Stomach (tissue), 4 donors: Measurements from ENCODE around the gene PRDM16.

ENCODE experiments used
- POLR2A ChIP-seq, 4 donors: fragments of 450-650 bp; IDR thresholded peaks; one replicate each; pipeline ENCODE4 v1.6.1; 2016; ENCODE audit warnings: antibody characterized with exemption in 4 of 4, control low read depth in 2 of 4, mild to moderate bottlenecking in 1 of 4, moderate library complexity in 1 of 4
- POLR2AphosphoS5 ChIP-seq, 3 donors: sonication (generic); formaldehyde crosslinking; IDR thresholded peaks; one replicate each; pipeline ENCODE4 v1.6.1; 2016; ENCODE audit warnings: antibody characterized with exemption in 3 of 3
- TF ChIP-seq, protein P1 (sequence below), 7 experiments: fragments of 450-650 bp in 4 of 7; fragments of 200-600 bp in 3 of 7; sonication (generic) in 3 of 7; IDR thresholded peaks; one replicate each; pipeline ENCODE4 v1.5.1; 2016 to 2019; ENCODE audit warnings: antibody characterized with exemption in 7 of 7, control low read depth in 2 of 7, mild to moderate bottlenecking in 1 of 7

DNA sequence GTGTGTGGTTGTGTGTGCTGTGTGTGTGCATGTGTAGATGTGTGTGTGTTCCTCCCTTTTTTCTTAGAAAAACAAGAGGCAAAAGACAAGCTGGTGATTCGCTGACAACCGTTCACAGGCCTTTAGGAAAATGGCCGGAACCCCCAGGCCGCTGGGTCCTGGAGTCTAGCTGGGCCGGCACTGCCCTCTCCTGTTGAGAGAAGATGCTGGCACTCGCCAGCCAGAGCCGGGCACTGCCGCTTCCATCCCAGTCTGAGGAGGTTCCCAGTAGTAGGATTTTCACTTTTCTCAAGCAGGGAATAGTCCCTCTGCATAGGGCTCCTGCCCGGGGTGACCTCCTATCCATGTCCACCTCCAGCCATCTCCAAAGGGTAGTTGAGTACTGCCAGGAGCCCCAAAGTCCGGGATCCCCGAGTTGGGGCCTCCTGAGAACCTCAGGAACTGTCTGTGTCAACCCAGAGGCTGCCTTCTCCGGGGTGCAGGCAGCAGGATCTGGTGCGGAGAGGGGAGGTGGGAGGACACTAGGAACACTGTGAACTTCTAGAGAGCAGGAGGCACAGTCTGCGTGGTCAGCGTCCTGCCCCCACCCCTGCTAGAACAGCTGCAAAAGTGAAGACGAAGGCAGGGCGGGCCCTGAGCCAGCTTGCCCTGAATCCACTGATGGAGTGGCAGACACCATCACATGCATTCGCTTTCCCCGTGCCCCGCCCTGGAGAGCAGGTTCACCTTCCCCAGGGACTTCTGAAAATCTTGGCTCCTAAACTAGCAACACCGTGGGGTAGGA, 341.3 kb downstream of the PRDM16 start:
- TF ChIP-seq, protein P1, sequence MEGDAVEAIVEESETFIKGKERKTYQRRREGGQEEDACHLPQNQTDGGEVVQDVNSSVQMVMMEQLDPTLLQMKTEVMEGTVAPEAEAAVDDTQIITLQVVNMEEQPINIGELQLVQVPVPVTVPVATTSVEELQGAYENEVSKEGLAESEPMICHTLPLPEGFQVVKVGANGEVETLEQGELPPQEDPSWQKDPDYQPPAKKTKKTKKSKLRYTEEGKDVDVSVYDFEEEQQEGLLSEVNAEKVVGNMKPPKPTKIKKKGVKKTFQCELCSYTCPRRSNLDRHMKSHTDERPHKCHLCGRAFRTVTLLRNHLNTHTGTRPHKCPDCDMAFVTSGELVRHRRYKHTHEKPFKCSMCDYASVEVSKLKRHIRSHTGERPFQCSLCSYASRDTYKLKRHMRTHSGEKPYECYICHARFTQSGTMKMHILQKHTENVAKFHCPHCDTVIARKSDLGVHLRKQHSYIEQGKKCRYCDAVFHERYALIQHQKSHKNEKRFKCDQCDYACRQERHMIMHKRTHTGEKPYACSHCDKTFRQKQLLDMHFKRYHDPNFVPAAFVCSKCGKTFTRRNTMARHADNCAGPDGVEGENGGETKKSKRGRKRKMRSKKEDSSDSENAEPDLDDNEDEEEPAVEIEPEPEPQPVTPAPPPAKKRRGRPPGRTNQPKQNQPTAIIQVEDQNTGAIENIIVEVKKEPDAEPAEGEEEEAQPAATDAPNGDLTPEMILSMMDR (IDR thresholded peaks at IDR 0.05) = peak in 5 of 7 experiments; percentile 31 to 53 (median 49)
- TF ChIP-seq POLR2A (IDR thresholded peaks at IDR 0.05) = no peak
- no peak for TF ChIP-seq POLR2AphosphoS5 (IDR thresholded peaks at IDR 0.05)
